Caco-2 (cell line): ENCODE data around the gene KDM6A. TPM values are rescaled to one million over a fixed set of nuclear protein-coding genes. Genes with fewer than 3 reads are reported as not detected.

Experiments used
- BruUV-seq: library from RNA; stranded (reverse); fragments of 400-500 nt; replicated peaks from 2 replicates; lab custom pipeline; 2021; lab: Mats Ljungman, UMichigan
- CTCF ChIA-PET: fragments of 300-600 bp; sonication (Branson Sonifier 250); formaldehyde crosslinking; loops from one replicate; lab custom pipeline; 2022; ENCODE audit warnings: antibody characterized with exemption; lab: Charles Lee
- POLR2A ChIA-PET: fragments of 300-600 bp; sonication (Branson Sonifier 250); formaldehyde crosslinking; loops from one replicate; lab custom pipeline; 2022; ENCODE audit warnings: antibody characterized with exemption; lab: Charles Lee
- DNase-seq, 2 experiments: peaks; one replicate each; pipeline versions ENCODE4 v3.0.0 to v3.0.0-alpha.2; 2020 to 2022
- H3K27me3 ChIP-seq: replicated peaks from 2 replicates; pipeline ENCODE4 v1.6.0; 2011; ENCODE audit warnings: low read length; ENCODE audit not compliant: control insufficient read depth, insufficient read depth
- H3K36me3 ChIP-seq: 2 replicates; pipeline ENCODE4 v1.5.1; 2011; ENCODE audit warnings: low read length; ENCODE audit not compliant: control insufficient read depth, insufficient read depth
- H3K4me1 ChIP-seq: fragments of 250-450 bp; sonication (Bioruptor Pico); 2 replicates; pipeline ENCODE4 v1.5.1; 2020; ENCODE audit warnings: mild to moderate bottlenecking
- H3K4me3 ChIP-seq: 2 replicates; pipeline ENCODE4 v1.5.1; 2011; ENCODE audit warnings: low read depth, mild to moderate bottlenecking, control low read depth, low read length
- H3K9me3 ChIP-seq: fragments of 250-450 bp; sonication (Bioruptor Pico); 2 replicates; pipeline ENCODE4 v1.5.1; 2020; ENCODE audit warnings: mild to moderate bottlenecking, moderate library complexity
- H3K27ac Mint-ChIP-seq: one replicate; pipeline ENCODE4 v1.8.0; 2022; ENCODE audit warnings: mixed read lengths; ENCODE audit not compliant: unreplicated experiment
- H3K27me3 Mint-ChIP-seq: one replicate; pipeline ENCODE4 v1.8.0; 2022; ENCODE audit warnings: mixed read lengths; ENCODE audit not compliant: insufficient read depth, unreplicated experiment
- H3K36me3 Mint-ChIP-seq: one replicate; pipeline ENCODE4 v1.8.0; 2022; ENCODE audit warnings: mild to moderate bottlenecking, mixed read lengths; ENCODE audit not compliant: insufficient read depth, unreplicated experiment
- H3K4me1 Mint-ChIP-seq: one replicate; pipeline ENCODE4 v1.8.0; 2022; ENCODE audit warnings: low read depth, mixed read lengths; ENCODE audit not compliant: unreplicated experiment
- H3K4me3 Mint-ChIP-seq: one replicate; pipeline ENCODE4 v1.8.0; 2022; ENCODE audit warnings: mild to moderate bottlenecking, moderate library complexity, mixed read lengths; ENCODE audit not compliant: unreplicated experiment
- H3K9me3 Mint-ChIP-seq: one replicate; pipeline ENCODE4 v1.8.0; 2022; ENCODE audit warnings: mixed read lengths; ENCODE audit not compliant: unreplicated experiment
- CTCF ChIP-seq, 2 experiments: fragments of 200-600 bp in 1 of 2; IDR thresholded peaks; 1 replicate in 1 of 2; 2 replicates in 1 of 2; pipeline versions ENCODE4 v1.5.1 to v1.8.0; 2011 to 2022; ENCODE audit warnings: antibody characterized with exemption in 1 of 2, control low read depth in 1 of 2, inconsistent platforms in 1 of 2, low read depth in 1 of 2, low read length in 1 of 2, mild to moderate bottlenecking in 1 of 2, moderate library complexity in 1 of 2; ENCODE audit not compliant: insufficient read depth in 1 of 2, severe bottlenecking in 1 of 2, unreplicated experiment in 1 of 2
- intact Hi-C: fragments of 100-400 bp; cut with micrococcal nuclease; formaldehyde crosslinking; loops from one replicate; pipeline ENCODE4 v1.10.0; 2022; ENCODE audit not compliant: unreplicated experiment
- total RNA-seq: library from RNA; stranded (reverse); gene quantifications from 2 replicates; pipeline ENCODE4 v1.2.3, GENCODE V29; 2022

KDM6A gene
- total RNA-seq, 1 experiment from 2014 or later: 34.2 TPM

- no TSS peak for BruUV-seq
- Mint-ChIP-seq H3K9me3 (no peaks in the 10 kb centered on the region), H3K4me3 (no peak overlapping the region), H3K27me3 (no peaks in the 10 kb centered on the region), H3K36me3 (peaks cover 13% of the 10 kb centered on the region), H3K27ac (no peak overlapping the region), H3K4me1 (peaks cover 15% of the 10 kb centered on the region)
- no peaks in the 10 kb centered on the region for H3K9me3 ChIP-seq
- TF ChIP-seq CTCF (IDR thresholded peaks at IDR 0.05; ENCODE audit: insufficient read depth in 1 of 2, low read depth in 1 of 2, low read length in 1 of 2, severe bottlenecking in 1 of 2, unreplicated experiment in 1 of 2): no peak
- H3K27me3 ChIP-seq: no peaks in the 10 kb centered on the region
- H3K4me3 ChIP-seq: no peak overlapping the region
- intact Hi-C loops: no loop called here
- DNase-seq: no peak
- ChIA-PET POLR2A (no interaction called here), CTCF (no interaction called here)
- H3K4me1 ChIP-seq: no peaks in the 10 kb centered on the region
- H3K36me3 ChIP-seq: no peaks in the 10 kb centered on the region
Observed at GRCh38 chrX:45007598-45007997, 134.6 kb downstream of the KDM6A start.

- POLR2A ChIA-PET: no interaction called here
- Mint-ChIP-seq H3K36me3 (peaks cover 13% of the 10 kb centered on the region), H3K27ac (no peak overlapping the region), H3K4me1 (peaks cover 6% of the 10 kb centered on the region), H3K27me3 (no peaks in the 10 kb centered on the region), H3K4me3 (no peak overlapping the region), H3K9me3 (no peaks in the 10 kb centered on the region)
- H3K27me3 ChIP-seq: no peaks in the 10 kb centered on the region
- BruUV-seq: no TSS peak
- no peak for DNase-seq
- H3K36me3 ChIP-seq: no peaks in the 10 kb centered on the region
- TF ChIP-seq CTCF (IDR thresholded peaks at IDR 0.05; ENCODE audit: insufficient read depth in 1 of 2, low read depth in 1 of 2, low read length in 1 of 2, severe bottlenecking in 1 of 2, unreplicated experiment in 1 of 2): no peak
- H3K4me1 ChIP-seq: no peaks in the 10 kb centered on the region
- intact Hi-C loops: no loop called here
- no peaks in the 10 kb centered on the region for H3K9me3 ChIP-seq
- H3K4me3 ChIP-seq: no peak overlapping the region
- CTCF ChIA-PET: no interaction called here
Observed at GRCh38 chrX:45009371-45010000, 136.5 kb downstream of the KDM6A start.

GRCh38 chrX:45011131-45011530, 138.1 kb downstream of the KDM6A start:
- H3K4me3 Mint-ChIP-seq: no peak overlapping the region
- BruUV-seq: no TSS peak
- no peaks in the 10 kb centered on the region for H3K9me3 ChIP-seq
- no peaks in the 10 kb centered on the region for H3K9me3 Mint-ChIP-seq
- H3K36me3 Mint-ChIP-seq: peaks cover 13% of the 10 kb centered on the region
- intact Hi-C loops: no loop called here
- ChIA-PET POLR2A (no interaction called here), CTCF (no interaction called here)
- no peak overlapping the region for H3K4me3 ChIP-seq
- no peaks in the 10 kb centered on the region for H3K4me1 ChIP-seq
- no peak for DNase-seq
- no peaks in the 10 kb centered on the region for H3K27me3 ChIP-seq
- no peaks in the 10 kb centered on the region for H3K27me3 Mint-ChIP-seq
- TF ChIP-seq CTCF (IDR thresholded peaks at IDR 0.05; ENCODE audit: insufficient read depth in 1 of 2, low read depth in 1 of 2, low read length in 1 of 2, severe bottlenecking in 1 of 2, unreplicated experiment in 1 of 2): no peak
- H3K4me1 Mint-ChIP-seq: peaks cover 6% of the 10 kb centered on the region
- no peak overlapping the region for H3K27ac Mint-ChIP-seq
- no peaks in the 10 kb centered on the region for H3K36me3 ChIP-seq
